Adrenal gland (tissue), 12 donors: ENCODE results near the gene ACSF3. TPM values are rescaled to one million over a fixed set of nuclear protein-coding genes. Genes with fewer than 3 reads are reported as not detected.

ENCODE experiments used
- DNase-seq, 7 donors: peaks; one replicate each; pipeline ENCODE4 v3.0.0-alpha.2; 2019 to 2020
- H3K27ac ChIP-seq, 5 donors: fragments of 200-600 bp; sonication (generic) in 4 of 5; 1 replicate in 3 of 5; 2 replicates in 2 of 5; pipeline versions ENCODE4 v1.5.1 to v1.8.0; 2016 to 2020; ENCODE audit warnings: mild to moderate bottlenecking in 1 of 5
- H3K27me3 ChIP-seq: fragments of 200-600 bp; 2 replicates; pipeline ENCODE4 v1.8.0; 2021
- H3K36me3 ChIP-seq, 2 donors: fragments of 200-600 bp; replicated peaks in 1 of 2; 1 replicate in 1 of 2; 2 replicates in 1 of 2; pipeline versions ENCODE4 v1.5.1 to v1.8.0; 2018 to 2022
- H3K4me1 ChIP-seq, 2 donors: fragments of 200-600 bp; replicated peaks in 1 of 2; 1 replicate in 1 of 2; 2 replicates in 1 of 2; pipeline versions ENCODE4 v1.5.1 to v1.8.0; 2018 to 2021
- H3K4me3 ChIP-seq, 4 donors: fragments of 200-600 bp; sonication (generic) in 3 of 4; one replicate each; pipeline ENCODE4 v1.5.1; 2016 to 2018
- H3K9me3 ChIP-seq, 3 donors: fragments of 200-600 bp; sonication (generic) in 1 of 3; replicated peaks in 1 of 3; 1 replicate in 2 of 3; 2 replicates in 1 of 3; pipeline versions ENCODE4 v1.5.1 to v1.8.0; 2016 to 2021
- POLR2A ChIP-seq, 2 donors: fragments of 450-650 bp; IDR thresholded peaks; one replicate each; pipeline ENCODE4 v1.6.1; 2017; ENCODE audit warnings: antibody characterized with exemption in 2 of 2, mild to moderate bottlenecking in 2 of 2, moderate library complexity in 1 of 2
- WGBS, 4 donors: extraction: QIAGEN DNeasy Blood & Tissue Kit in 2 of 4; methylation state at CpG; one replicate each; pipeline versions ENCODE4 v1.1.5 to v1.1.7; 2013 to 2017; 5-methylcytosine and 5-hydroxymethylcytosine counted together
- intact Hi-C, 2 donors: fragments of 100-400 bp; cut with DNase I; formaldehyde crosslinking; loops; one replicate each; pipeline versions ENCODE4 v1.14.1 to v1.15.0; 2022 to 2023
- polyA plus RNA-seq, 3 donors: library from polyadenylated mRNA; stranded (reverse); fragments of 200-250 nt in 2 of 3; fragments of 350-450 nt in 1 of 3; fragmentation: Illumina TruSeq in 1 of 3; extraction: RNeasy Lipid Tissue Mini Kit (QIAGEN cat#74804) in 1 of 3; gene quantifications; one replicate each; pipeline ENCODE4 v1.2.3, GENCODE V29; 2013 to 2014
- total RNA-seq, 9 donors: library from RNA; depleted of rRNA in 4 of 9; stranded (reverse); fragments of >200 nt in 4 of 9; fragments of 120-200 nt in 1 of 9; fragmentation: NEBNext Ultra II Directional in 1 of 9; extraction: Animal tissue kit (Norgen Biotek cat#: 25700) in 1 of 9; gene quantifications; one replicate each; pipeline versions ENCODE4 v1.1.0 to v1.2.4, GENCODE V29; 2013 to 2023
- TF ChIP-seq, protein P1 (sequence below), 6 experiments: fragments of 450-650 bp in 4 of 6; fragments of 200-600 bp in 2 of 6; sonication (generic) in 1 of 6; IDR thresholded peaks; 1 replicate in 5 of 6; 2 replicates in 1 of 6; pipeline versions ENCODE4 v1.5.1 to v1.8.0; 2016 to 2021; ENCODE audit warnings: antibody characterized with exemption in 6 of 6, mild to moderate bottlenecking in 2 of 6, moderate library complexity in 1 of 6
- donor health status: healthy with polysubstance abuse.
- donor health status: Bipolar disorder and iron deficiency.
- donor health status: DM: yes; HTN: yes; CAD: no.
- donor health status: DM: no; HTN: no; CAD: no.
- donor health status: DM: no; HTN: no; CAD: no.
- donor health status: DM: yes; HTN: yes; CAD: no.

ACSF3 gene
- total and polyA plus RNA-seq, 12 donors: 32.4 to 90.3 (median 57.0) TPM

DNA sequence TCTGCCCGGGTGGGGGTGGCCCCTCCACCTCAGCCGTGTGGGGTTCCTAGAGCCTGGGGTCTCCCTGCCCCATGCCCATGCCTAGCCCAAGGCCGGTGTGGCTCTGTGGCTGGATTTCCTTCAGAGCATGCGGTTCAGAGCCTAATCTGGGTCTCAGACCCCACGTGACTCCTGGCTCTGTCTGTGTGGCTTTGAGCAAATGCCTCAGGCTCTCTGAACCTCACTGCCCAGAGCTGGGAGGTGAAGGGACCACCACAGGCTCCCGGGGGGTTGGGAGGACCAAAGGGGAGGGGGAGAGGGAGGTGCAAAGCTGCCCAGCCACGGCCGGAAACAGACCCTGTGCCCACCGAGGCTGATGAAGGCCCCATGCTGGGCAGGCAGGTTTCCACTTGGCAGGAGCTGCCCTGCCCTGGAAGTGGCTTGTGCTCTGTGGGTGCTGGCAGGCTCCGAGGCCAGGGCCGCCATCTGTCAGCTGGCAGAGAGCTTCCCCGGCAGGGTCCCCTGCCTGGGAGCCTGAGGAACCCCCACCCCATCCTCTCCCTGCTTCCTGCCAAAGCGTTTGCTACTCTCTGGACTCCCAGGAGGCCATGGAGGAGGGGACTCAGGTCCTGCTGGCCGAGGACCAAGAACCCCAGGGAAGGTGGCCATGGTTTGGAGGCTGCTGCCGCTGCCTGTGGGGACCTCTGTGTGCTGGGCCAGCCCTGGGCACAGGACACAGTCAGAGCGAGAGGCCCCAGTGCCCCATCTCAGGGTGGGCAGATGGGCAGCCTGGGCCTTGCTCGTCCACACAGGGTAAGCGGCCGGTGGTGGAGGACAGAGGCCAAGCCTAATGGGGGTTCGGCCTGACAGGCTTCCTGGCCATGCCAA lies 81.9 kb downstream of the ACSF3 start:
- DNase-seq: no peak
- no peaks in the 10 kb centered on the region for H3K27me3 ChIP-seq
- WGBS, 4 donors: 33 to 54% (median 47%) methylated on average over 3 to 20 of the region's 20 CpGs
- no peak for TF ChIP-seq POLR2A (IDR thresholded peaks at IDR 0.05)
- TF ChIP-seq, protein P1, sequence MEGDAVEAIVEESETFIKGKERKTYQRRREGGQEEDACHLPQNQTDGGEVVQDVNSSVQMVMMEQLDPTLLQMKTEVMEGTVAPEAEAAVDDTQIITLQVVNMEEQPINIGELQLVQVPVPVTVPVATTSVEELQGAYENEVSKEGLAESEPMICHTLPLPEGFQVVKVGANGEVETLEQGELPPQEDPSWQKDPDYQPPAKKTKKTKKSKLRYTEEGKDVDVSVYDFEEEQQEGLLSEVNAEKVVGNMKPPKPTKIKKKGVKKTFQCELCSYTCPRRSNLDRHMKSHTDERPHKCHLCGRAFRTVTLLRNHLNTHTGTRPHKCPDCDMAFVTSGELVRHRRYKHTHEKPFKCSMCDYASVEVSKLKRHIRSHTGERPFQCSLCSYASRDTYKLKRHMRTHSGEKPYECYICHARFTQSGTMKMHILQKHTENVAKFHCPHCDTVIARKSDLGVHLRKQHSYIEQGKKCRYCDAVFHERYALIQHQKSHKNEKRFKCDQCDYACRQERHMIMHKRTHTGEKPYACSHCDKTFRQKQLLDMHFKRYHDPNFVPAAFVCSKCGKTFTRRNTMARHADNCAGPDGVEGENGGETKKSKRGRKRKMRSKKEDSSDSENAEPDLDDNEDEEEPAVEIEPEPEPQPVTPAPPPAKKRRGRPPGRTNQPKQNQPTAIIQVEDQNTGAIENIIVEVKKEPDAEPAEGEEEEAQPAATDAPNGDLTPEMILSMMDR (IDR thresholded peaks at IDR 0.05): no peak
- peaks cover 4 to 6% of the 10 kb centered on the region in 2 donors for H3K4me1 ChIP-seq
- H3K27ac ChIP-seq: no peak overlapping the region
- intact Hi-C loops: no loop called here
- no peaks in the 10 kb centered on the region for H3K36me3 ChIP-seq
- no peak overlapping the region for H3K4me3 ChIP-seq
- no peaks in the 10 kb centered on the region for H3K9me3 ChIP-seq

DNA sequence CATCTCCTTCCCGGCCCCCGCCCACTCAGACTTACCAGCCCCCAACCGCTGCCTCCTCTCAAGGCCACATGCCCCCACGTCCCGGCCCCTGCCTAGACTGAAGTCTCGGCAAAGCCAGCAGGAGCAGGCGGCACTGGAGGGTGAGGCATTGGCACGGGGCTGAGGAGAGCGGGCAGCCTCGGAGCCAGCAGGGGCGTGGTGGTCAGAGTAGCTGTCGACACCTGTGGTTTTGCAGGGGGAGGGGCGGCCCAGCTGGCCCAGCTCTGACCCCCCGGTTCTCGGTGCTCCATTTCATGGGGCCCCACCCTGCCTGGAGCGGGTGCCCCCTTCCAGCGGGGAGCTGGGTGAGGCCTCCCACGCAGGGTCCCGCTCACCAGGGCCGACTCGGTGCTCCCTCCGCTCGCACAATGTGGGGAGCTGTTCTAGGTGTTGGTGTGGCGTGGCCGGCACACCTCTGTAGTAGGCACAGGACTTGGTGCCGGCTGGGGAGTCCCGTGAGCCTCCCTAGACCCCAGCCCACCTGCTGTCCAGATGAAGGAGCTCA lies 82.6 kb downstream of the ACSF3 start:
- Histone ChIP-seq H3K4me1 (no peaks in the 10 kb centered on the region), H3K27ac (no peak overlapping the region), H3K36me3 (no peaks in the 10 kb centered on the region), H3K27me3 (no peaks in the 10 kb centered on the region), H3K4me3 (no peak overlapping the region), H3K9me3 (no peaks in the 10 kb centered on the region)
- TF ChIP-seq, protein P1 (IDR thresholded peaks at IDR 0.05): no peak
- TF ChIP-seq POLR2A (IDR thresholded peaks at IDR 0.05): no peak
- intact Hi-C loops: no loop called here
- WGBS, 4 donors: 80 to 92% (median 85%) methylated on average over 2 to 27 of the region's 27 CpGs
- DNase-seq: no peak

DNA sequence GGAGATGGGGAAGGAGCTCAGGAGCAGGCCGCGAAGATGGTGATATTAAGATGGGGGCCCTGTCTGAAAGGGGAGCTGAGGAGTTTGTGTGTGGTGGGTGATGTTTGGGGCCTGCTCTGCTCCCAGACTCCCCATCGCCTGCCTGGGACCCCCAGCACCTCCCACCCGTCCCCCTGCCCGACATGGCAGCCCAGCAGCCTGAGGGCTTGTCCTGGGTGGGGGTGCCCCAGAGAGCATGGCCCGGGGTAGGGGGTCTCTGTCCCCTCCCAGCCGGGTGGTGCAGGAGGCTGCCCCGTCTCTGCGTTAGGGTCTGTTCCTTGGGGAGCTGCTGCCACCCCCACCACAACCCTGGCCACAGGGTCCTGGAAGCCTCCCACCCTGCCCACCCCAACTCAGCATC lies 83.1 kb downstream of the ACSF3 start:
- H3K36me3 ChIP-seq: no peaks in the 10 kb centered on the region
- DNase-seq: no peak
- 71 to 86% (median 79%) methylated on average over 6 to 9 of the region's 9 CpGs for WGBS, 4 donors
- H3K4me3 ChIP-seq: no peak overlapping the region
- intact Hi-C loops: no loop called here
- H3K27me3 ChIP-seq: no peaks in the 10 kb centered on the region
- H3K4me1 ChIP-seq: no peaks in the 10 kb centered on the region
- no peak overlapping the region for H3K27ac ChIP-seq
- TF ChIP-seq, protein P1 (IDR thresholded peaks at IDR 0.05): no peak
- TF ChIP-seq POLR2A (IDR thresholded peaks at IDR 0.05): no peak
- H3K9me3 ChIP-seq: no peaks in the 10 kb centered on the region

DNA sequence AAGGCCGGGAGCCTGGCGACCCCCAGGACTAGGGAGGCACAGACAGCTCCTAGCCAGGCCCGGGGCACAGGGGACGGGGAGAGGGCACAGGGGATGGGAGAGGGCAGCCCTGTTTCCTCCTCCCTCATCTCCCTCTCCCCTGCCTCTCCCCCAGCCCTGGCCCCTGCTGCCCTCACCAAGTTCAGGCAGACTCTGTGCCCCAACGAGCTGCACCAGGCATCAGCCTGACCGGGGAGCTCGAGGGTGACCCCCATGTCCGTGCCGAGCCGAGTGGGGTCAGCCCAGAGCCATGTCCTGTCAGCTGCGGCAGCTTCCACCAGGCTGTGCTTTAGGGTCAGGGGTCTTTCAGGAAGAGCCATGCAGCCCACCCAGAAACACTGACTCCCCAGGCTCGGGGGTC lies 83.8 kb downstream of the ACSF3 start:
- DNase-seq: no peak
- H3K36me3 ChIP-seq: no peaks in the 10 kb centered on the region
- no peak for TF ChIP-seq POLR2A (IDR thresholded peaks at IDR 0.05)
- H3K4me1 ChIP-seq: no peaks in the 10 kb centered on the region
- H3K27ac ChIP-seq: no peak overlapping the region
- intact Hi-C loops: no loop called here
- 62 to 81% (median 66%) methylated on average over 3 to 12 of the region's 12 CpGs for WGBS, 4 donors
- no peak overlapping the region for H3K4me3 ChIP-seq
- H3K9me3 ChIP-seq: no peaks in the 10 kb centered on the region
- H3K27me3 ChIP-seq: no peaks in the 10 kb centered on the region
